PC-9 (cell line): ENCODE measurements around the gene GANAB. TPM values are rescaled to one million over a fixed set of nuclear protein-coding genes. Genes with fewer than 3 reads are reported as not detected.

Source experiments
- BruUV-seq: library from RNA; stranded (reverse); fragments of 400-500 nt; replicated peaks from 2 replicates; lab custom pipeline; 2021; lab: Mats Ljungman, UMichigan
- CTCF ChIA-PET: fragments of 300-600 bp; sonication (Branson Sonifier 250); formaldehyde crosslinking; loops from one replicate; lab custom pipeline; 2022; ENCODE audit warnings: antibody characterized with exemption; lab: Charles Lee
- POLR2A ChIA-PET: fragments of 300-600 bp; sonication (Branson Sonifier 250); formaldehyde crosslinking; loops from one replicate; lab custom pipeline; 2022; ENCODE audit warnings: antibody characterized with exemption; ENCODE audit not compliant: unreplicated experiment; lab: Charles Lee
- DNase-seq, 2 experiments: peaks; one replicate each; pipeline versions ENCODE4 v3.0.0 to v3.0.0-alpha.2; 2015 to 2022; ENCODE audit warnings: mixed read lengths in 1 of 2
- H2AFZ ChIP-seq: fragments of 200-600 bp; sonication (generic); 2 replicates; pipeline ENCODE4 v1.8.1; 2017; ENCODE audit warnings: antibody characterized with exemption
- H3F3A ChIP-seq: fragments of 200-600 bp; sonication (generic); 2 replicates; pipeline ENCODE4 v1.8.1; 2017; ENCODE audit warnings: antibody characterized with exemption, mild to moderate bottlenecking, low read depth; ENCODE audit not compliant: insufficient read depth
- H3K27ac ChIP-seq: fragments of 200-600 bp; sonication (generic); 2 replicates; pipeline ENCODE4 v1.6.1; 2016; ENCODE audit warnings: mixed run types
- H3K27me3 ChIP-seq: fragments of 200-600 bp; sonication (generic); 2 replicates; pipeline ENCODE4 v1.6.1; 2016; ENCODE audit warnings: low read depth, mixed run types; ENCODE audit not compliant: insufficient read depth
- H3K36me3 ChIP-seq: fragments of 200-600 bp; sonication (generic); 2 replicates; pipeline ENCODE4 v1.6.1; 2016; ENCODE audit warnings: low read depth, mixed run types
- H3K4me1 ChIP-seq: fragments of 200-600 bp; sonication (generic); replicated peaks from 2 replicates; pipeline ENCODE4 v1.6.1; 2016; ENCODE audit warnings: mixed run types; ENCODE audit not compliant: insufficient read depth
- H3K4me2 ChIP-seq: fragments of 200-600 bp; sonication (generic); 2 replicates; pipeline ENCODE4 v1.6.1; 2017; ENCODE audit warnings: mixed run types
- H3K4me3 ChIP-seq: fragments of 200-600 bp; sonication (generic); 2 replicates; pipeline ENCODE4 v1.6.1; 2016; ENCODE audit warnings: mixed run types
- H3K79me2 ChIP-seq: fragments of 200-600 bp; sonication (generic); 2 replicates; pipeline ENCODE4 v1.6.1; 2017; ENCODE audit warnings: low read depth, mixed run types
- H3K9me2 ChIP-seq: fragments of 200-600 bp; sonication (generic); 2 replicates; pipeline ENCODE4 v1.8.1; 2017; ENCODE audit warnings: mild to moderate bottlenecking; ENCODE audit not compliant: insufficient read depth
- H3K9me3 ChIP-seq: fragments of 200-600 bp; sonication (generic); 2 replicates; pipeline ENCODE4 v1.8.1; 2016; ENCODE audit warnings: low read depth; ENCODE audit not compliant: insufficient read depth
- H4K20me1 ChIP-seq: fragments of 200-600 bp; sonication (generic); 2 replicates; pipeline ENCODE4 v1.8.1; 2017; ENCODE audit not compliant: insufficient read depth
- EZH2 ChIP-seq: fragments of 200-600 bp; sonication (generic); IDR thresholded peaks from 2 replicates; pipeline ENCODE4 v1.8.0; 2017; ENCODE audit warnings: antibody characterized with exemption, low read depth
- intact Hi-C: fragments of 100-400 bp; cut with micrococcal nuclease; formaldehyde crosslinking; loops from one replicate; pipeline ENCODE4 v1.10.0; 2022; ENCODE audit not compliant: unreplicated experiment
- total RNA-seq: library from RNA; stranded (reverse); gene quantifications from 2 replicates; pipeline ENCODE4 v1.2.3, GENCODE V29; 2021
- TF ChIP-seq, protein P1 (sequence below): fragments of 200-600 bp; sonication (generic); conservative IDR thresholded peaks from 2 replicates; pipeline ENCODE4 v1.6.1; 2017; ENCODE audit warnings: mixed run types, antibody characterized with exemption, mild to moderate bottlenecking, moderate library complexity

The GANAB gene
- total RNA-seq, 1 experiment from 2014 or later: 478 TPM

DNA sequence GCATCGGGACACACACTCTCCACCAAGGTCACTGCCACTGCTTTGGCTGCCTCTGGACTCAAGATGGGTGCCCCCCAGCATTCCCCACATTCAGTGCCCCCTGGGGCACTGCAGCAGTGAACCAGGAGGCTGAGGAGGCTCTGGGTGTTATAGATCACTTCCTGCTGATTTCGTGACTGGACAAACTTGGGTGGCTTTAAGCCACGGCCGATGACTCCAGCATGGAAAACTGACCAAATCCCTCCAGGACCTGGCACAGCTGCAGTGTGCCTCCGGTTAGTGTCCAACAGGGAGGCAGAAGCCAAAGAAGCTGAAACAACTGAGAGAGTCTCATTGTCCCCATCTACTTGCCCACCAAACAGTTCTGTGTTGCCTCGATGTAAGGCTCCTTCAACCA, 1.2 kb upstream of the GANAB start:
- peaks cover 26% of the 10 kb centered on the region for H3F3A ChIP-seq
- intact Hi-C loops: loop anchor here (5.0 kb wide), 1 partner anchor 35 kb away; the partner anchor contains the start of genes EML3 and ROM1
- no peaks in the 10 kb centered on the region for H3K27me3 ChIP-seq
- H2AFZ ChIP-seq: no peak overlapping the region
- no peak overlapping the region for H3K27ac ChIP-seq
- no peak overlapping the region for H3K4me3 ChIP-seq
- no peaks in the 10 kb centered on the region for H3K9me2 ChIP-seq
- ChIA-PET POLR2A (no interaction called here), CTCF (no interaction called here)
- H3K4me1 ChIP-seq: peaks cover 27% of the 10 kb centered on the region
- H3K4me2 ChIP-seq: no peak overlapping the region
- TF ChIP-seq, protein P1, sequence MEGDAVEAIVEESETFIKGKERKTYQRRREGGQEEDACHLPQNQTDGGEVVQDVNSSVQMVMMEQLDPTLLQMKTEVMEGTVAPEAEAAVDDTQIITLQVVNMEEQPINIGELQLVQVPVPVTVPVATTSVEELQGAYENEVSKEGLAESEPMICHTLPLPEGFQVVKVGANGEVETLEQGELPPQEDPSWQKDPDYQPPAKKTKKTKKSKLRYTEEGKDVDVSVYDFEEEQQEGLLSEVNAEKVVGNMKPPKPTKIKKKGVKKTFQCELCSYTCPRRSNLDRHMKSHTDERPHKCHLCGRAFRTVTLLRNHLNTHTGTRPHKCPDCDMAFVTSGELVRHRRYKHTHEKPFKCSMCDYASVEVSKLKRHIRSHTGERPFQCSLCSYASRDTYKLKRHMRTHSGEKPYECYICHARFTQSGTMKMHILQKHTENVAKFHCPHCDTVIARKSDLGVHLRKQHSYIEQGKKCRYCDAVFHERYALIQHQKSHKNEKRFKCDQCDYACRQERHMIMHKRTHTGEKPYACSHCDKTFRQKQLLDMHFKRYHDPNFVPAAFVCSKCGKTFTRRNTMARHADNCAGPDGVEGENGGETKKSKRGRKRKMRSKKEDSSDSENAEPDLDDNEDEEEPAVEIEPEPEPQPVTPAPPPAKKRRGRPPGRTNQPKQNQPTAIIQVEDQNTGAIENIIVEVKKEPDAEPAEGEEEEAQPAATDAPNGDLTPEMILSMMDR: no peak
- TF ChIP-seq EZH2: no peak
- peaks cover 20% of the 10 kb centered on the region for H3K36me3 ChIP-seq
- BruUV-seq: no TSS peak
- peaks cover 61% of the 10 kb centered on the region for H3K79me2 ChIP-seq
- DNase-seq: no peak
- H3K9me3 ChIP-seq: no peaks in the 10 kb centered on the region
- H4K20me1 ChIP-seq: peaks cover 5% of the 10 kb centered on the region; the same call in 1 of the 2 replicates

- Histone ChIP-seq H3K4me2 (peak overlapping the region; percentile 37; the same call in 1 of the 2 replicates), H3K27me3 (no peaks in the 10 kb centered on the region), H4K20me1 (peaks cover 5% of the 10 kb centered on the region; the same call in 1 of the 2 replicates), H2AFZ (no peak overlapping the region), H3K4me1 (peaks cover 23% of the 10 kb centered on the region), H3K36me3 (peaks cover 21% of the 10 kb centered on the region), H3K9me3 (no peaks in the 10 kb centered on the region), H3K79me2 (peaks cover 61% of the 10 kb centered on the region), H3K9me2 (no peaks in the 10 kb centered on the region), H3K27ac (no peak overlapping the region), H3F3A (peaks cover 23% of the 10 kb centered on the region), H3K4me3 (no peak overlapping the region; the same call in 1 of the 2 replicates)
- POLR2A ChIA-PET: no interaction called here
- BruUV-seq: TSS peak; percentile 24
- DNase-seq: no peak
- intact Hi-C loops: loop anchor here (1.0 to 5.0 kb wide), 3 partner anchors 25 to 193 kb away; partner anchors contain the start of genes EML3 and ROM1
- CTCF ChIA-PET: interaction anchor here (0.5 kb wide), 1 partner anchor 47 kb away, joined by 8 read pairs; no protein-coding TSS in a partner anchor
- TF ChIP-seq, protein P1: no peak
- no peak for TF ChIP-seq EZH2
These were observed 604 bp upstream of the GANAB start for GRCh38 chr11:62646825-62647608.

GRCh38 chr11:62645671-62645945, 805 bp downstream of the GANAB start:
- Histone ChIP-seq H3K27ac (peak overlapping the region; percentile 48; the same call in 1 of the 2 replicates), H3K27me3 (no peaks in the 10 kb centered on the region), H3K4me1 (peaks cover 15% of the 10 kb centered on the region; the same call in 1 of the 2 replicates), H3K9me3 (no peaks in the 10 kb centered on the region), H2AFZ (peak overlapping the region; percentile 79), H3K36me3 (peaks cover 21% of the 10 kb centered on the region), H3K9me2 (no peaks in the 10 kb centered on the region), H3K79me2 (peaks cover 61% of the 10 kb centered on the region), H3K4me2 (peak overlapping the region; percentile 99), H4K20me1 (peaks cover 10% of the 10 kb centered on the region; the same call in 1 of the 2 replicates), H3K4me3 (peak overlapping the region; percentile 99), H3F3A (peaks cover 36% of the 10 kb centered on the region)
- TF ChIP-seq, protein P1: no peak
- no peak for TF ChIP-seq EZH2
- DNase-seq: no peak
- POLR2A ChIA-PET: interaction anchor here (0.6 to 0.9 kb wide), 4 partner anchors 19 to 141 kb away, joined by 3 to 6 read pairs (median 4); partner anchors contain the start of genes B3GAT3, C11orf98, CSKMT and TUT1
- CTCF ChIA-PET: interaction anchor here (0.7 to 0.8 kb wide), 2 partner anchors 19 to 82 kb away, joined by 3 to 4 read pairs; partner anchors contain the start of genes C11orf98, CSKMT and HNRNPUL2
- no TSS peak for BruUV-seq
- intact Hi-C loops: loop anchor here (5.0 kb wide), 1 partner anchor 33 kb away; the partner anchor contains the start of genes EML3 and ROM1
